ENCODE results near the gene NPIPA7.
"Not testable (repeated sequence)": the region's sequence is repeated elsewhere in the genome, so short reads cannot be mapped to it uniquely, and the experiment has no call there.

The NPIPA7 gene

GRCh38 chr16:16378840-16379239, at the start of gene NPIPA7:
Gene NPIPA7, plus strand, starts transcription at chr16:16379140. Its CDS starts 105 bp downstream, at chr16:16379245.
- not testable (repeated sequence) for DNase-seq (ENCODE audit: low spot score)

DNA sequence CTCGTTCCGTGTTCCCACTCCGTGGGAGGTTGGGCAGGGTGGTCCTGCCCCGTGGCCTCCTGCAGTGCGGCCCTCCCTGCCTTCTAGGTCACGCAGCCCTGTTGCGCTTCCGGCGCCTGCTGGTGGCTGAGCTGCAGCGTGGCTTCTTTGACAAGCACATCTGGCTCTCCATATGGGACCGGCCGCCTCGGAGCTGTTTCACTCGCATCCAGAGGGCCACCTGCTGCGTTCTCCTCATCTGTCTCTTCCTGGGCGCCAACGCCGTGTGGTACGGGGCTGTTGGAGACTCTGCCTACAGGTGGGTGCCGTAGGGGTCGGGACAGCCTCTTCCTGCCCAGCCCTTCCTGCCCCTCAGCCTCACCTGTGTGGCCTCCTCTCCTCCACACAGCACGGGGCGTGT, 47.5 kb upstream of the NPIPA7 start:
- not testable (repeated sequence) for DNase-seq (ENCODE audit: low spot score)

DNA sequence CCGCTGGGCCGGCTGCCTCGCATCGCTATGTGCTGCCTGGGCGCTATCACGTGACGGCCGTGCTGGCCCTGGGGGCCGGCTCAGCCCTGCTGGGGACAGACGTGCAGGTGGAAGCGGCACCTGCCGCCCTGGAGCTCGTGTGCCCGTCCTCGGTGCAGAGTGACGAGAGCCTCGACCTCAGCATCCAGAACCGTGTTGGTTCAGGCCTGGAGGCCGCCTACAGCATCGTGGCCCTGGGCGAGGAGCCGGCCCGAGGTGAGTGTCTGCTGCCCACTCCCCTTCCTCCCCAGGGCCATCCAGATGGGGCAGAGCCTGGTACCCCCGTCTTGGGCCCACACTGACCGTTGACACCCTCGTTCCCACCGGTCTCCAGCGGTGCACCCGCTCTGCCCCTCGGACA, 21.4 kb upstream of the NPIPA7 start:
- DNase-seq (ENCODE audit: low spot score), result not testable (repeated sequence)

DNA sequence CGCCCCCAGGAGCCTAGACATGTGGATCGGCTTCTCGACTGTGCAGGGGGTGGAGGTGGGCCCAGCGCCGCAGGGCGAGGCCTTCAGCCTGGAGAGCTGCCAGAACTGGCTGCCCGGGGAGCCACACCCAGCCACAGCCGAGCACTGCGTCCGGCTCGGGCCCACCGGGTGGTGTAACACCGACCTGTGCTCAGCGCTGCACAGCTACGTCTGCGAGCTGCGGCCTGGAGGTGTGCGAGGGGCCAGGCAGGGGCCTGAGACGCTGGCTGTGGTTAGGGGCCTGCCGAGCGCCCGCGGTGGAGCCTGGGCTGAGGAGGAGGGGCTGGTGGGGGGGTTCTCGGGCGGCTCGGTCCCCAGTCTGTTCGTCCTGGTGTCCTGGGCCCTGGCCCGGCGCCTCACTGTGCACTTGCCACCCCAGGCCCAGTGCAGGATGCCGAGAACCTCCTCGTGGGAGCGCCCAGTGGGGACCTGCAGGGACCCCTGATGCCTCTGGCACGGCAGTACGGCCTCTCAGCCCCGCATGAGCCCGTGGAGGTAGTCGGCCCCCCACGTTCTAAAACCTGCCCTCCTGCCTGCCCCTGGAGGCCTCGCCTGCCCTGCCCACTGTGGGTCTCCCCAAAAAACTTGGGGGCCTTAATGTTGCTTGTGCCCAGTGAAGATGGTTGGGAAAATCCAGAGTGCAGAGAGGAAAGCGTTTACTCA, 20.2 kb upstream of the NPIPA7 start:
- not testable (repeated sequence) for DNase-seq (ENCODE audit: low spot score)

DNA sequence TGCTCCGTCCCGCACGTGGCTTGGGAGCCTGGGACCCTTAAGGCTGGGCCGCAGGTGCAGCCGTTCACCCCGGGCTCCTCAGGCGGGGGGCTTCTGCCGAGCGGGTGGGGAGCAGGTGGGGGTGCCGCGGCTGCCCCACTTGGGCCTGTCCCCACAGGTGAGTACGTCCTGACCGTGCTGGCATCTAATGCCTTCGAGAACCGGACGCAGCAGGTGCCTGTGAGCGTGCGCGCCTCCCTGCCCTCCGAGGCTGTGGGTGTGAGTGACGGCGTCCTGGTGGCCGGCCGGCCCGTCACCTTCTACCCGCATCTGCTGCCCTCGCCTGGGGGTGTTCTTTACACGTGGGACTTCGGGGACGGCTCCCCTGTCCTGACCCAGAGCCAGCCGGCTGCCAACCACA, 15.3 kb upstream of the NPIPA7 start:
- DNase-seq (ENCODE audit: low spot score), result not testable (repeated sequence)

GRCh38 chr16:16364100-16364499, 14.8 kb upstream of the NPIPA7 start:
- not testable (repeated sequence) for DNase-seq (ENCODE audit: low spot score)

DNA sequence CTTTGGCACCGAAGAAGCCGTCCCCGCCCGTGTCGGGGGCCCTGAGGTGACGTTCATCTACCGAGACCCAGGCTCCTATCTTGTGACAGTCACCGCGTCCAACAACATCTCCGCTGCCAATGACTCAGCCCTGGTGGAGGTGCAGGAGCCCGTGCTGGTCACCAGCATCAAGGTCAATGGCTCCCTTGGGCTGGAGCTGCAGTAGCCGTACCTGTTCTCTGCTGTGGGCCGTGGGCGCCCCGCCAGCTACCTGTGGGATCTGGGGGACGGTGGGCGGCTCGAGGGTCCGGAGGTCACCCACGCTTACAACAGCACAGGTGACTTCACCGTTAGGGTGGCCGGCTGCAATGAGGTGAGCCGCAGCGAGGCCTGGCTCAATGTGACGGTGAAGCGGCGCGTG, 14.2 kb upstream of the NPIPA7 start:
- DNase-seq (ENCODE audit: low spot score), result not testable (repeated sequence)

GRCh38 chr16:16365319-16365718, 13.6 kb upstream of the NPIPA7 start:
- DNase-seq (ENCODE audit: low spot score), result not testable (repeated sequence)

GRCh38 chr16:16365851-16366250, 13.1 kb upstream of the NPIPA7 start:
- not testable (repeated sequence) for DNase-seq (ENCODE audit: low spot score)

GRCh38 chr16:16366552-16367284, 12.2 kb upstream of the NPIPA7 start:
- not testable (repeated sequence) for DNase-seq (ENCODE audit: low spot score)

GRCh38 chr16:16367285-16367628, 11.7 kb upstream of the NPIPA7 start:
- DNase-seq (ENCODE audit: low spot score), result not testable (repeated sequence)

- not testable (repeated sequence) for DNase-seq (ENCODE audit: low spot score)
These were observed 9.7 kb upstream of the NPIPA7 start for GRCh38 chr16:16369081-16369856.

GRCh38 chr16:16371136-16371735, 7.7 kb upstream of the NPIPA7 start:
- not testable (repeated sequence) for DNase-seq (ENCODE audit: low spot score)

DNA sequence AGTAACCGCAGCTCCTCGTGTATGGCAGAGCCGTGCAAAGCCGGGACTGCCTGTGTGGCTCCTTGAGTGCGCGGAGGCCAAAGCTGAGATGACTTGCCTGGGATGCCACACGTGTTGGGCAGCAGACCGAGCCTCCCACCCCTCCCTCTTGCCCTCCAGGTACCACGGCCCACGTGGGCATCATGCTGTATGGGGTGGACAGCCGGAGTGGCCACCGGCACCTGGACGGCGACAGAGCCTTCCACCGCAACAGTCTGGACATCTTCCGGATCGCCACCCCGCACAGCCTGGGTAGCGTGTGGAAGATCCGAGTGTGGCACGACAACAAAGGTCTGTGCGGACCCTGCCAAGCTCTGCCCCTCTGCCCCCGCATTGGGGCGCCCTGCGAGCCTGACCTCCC, 4.7 kb upstream of the NPIPA7 start:
- DNase-seq (ENCODE audit: low spot score), result not testable (repeated sequence)

GRCh38 chr16:16399685-16400084, 20.7 kb downstream of the NPIPA7 start:
- DNase-seq (ENCODE audit: low spot score), result not testable (repeated sequence)

GRCh38 chr16:16402333-16402732, 23.4 kb downstream of the NPIPA7 start:
- DNase-seq (ENCODE audit: low spot score), result not testable (repeated sequence)

DNA sequence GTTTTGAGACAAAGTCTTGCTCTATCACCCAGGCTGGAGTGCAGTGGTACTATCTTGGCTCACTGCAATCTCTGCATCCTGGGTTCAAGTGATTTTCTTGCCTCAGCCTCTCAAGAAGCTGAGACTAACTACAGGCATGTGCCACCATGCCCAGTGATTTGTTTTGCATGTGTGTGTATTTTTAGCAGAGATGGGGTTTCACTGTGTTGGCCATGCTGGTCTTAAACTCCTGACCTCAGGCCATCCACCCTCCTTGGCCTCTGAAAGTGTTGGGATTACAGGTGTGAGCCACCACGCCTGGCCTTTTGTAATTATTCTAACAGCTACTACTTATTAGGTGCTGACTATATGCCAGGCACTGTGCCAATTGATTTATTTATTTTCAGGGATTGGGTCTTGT, 25.3 kb downstream of the NPIPA7 start:
- not testable (repeated sequence) for DNase-seq (ENCODE audit: low spot score)

DNA sequence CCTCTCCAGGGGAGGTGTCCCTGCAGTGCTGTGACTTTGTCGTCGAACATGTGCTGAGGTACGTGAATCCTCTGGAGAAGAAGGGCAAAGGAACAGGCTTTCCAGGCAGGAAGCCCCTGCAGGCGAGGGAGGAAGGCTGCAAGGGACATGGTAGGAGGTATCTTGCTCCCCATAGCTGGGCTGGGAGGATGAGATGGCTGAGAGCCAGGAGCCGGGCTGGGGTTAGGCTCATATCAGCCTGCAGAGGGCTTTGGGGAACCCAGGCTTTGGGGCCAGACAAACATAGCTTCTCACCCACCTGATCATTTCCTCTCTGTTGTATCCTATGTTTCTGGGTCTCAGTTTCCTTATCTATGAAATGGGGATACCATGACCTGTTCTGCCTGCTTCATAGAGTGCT, 26.5 kb downstream of the NPIPA7 start:
- not testable (repeated sequence) for DNase-seq (ENCODE audit: low spot score)

- not testable (repeated sequence) for DNase-seq (ENCODE audit: low spot score)
These were observed 29.5 kb downstream of the NPIPA7 start for GRCh38 chr16:16408430-16408829.

DNA sequence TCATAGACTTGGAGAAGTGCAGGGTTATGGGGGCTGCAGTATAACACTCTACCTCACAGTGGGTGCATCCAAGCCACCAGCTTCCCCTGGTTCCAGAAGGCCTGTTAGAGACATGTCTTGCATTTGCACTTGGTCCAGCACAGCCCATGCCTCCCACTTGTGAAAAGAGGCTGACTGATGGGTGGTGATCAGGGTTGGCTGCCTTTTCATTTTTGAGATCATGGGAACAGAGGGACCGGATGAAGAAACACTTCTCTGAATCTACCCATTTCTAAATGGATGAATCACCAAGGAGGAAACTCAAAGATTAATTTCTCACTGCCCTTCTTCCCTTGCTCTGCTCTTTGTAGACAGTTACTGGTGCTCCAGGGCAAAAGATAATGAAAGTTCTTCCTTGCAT, 34.8 kb downstream of the NPIPA7 start:
- not testable (repeated sequence) for DNase-seq (ENCODE audit: low spot score)

DNA sequence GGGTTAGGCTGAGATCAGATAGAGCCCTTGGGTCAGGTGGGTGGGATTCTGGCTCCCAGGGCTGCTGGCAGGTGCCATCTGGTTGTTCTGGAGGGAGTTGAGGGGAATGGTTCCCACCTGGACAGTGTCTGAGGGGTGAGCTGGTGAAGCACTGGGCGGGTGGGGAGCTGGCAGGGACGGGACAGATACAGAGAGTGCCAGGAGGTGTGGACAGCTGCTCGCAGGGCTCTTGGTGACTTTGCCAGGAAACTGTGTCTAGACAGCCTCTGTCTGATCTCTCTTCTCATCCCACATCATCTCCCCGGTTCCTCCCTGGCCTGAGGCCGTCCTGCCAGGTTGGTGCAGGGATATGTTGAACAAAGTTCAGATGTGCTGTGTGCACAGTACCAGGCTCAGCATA, 38.1 kb downstream of the NPIPA7 start:
- DNase-seq (ENCODE audit: low spot score), result not testable (repeated sequence)

- not testable (repeated sequence) for DNase-seq (ENCODE audit: low spot score)
These were observed 39.1 kb downstream of the NPIPA7 start for GRCh38 chr16:16417914-16418544.
